ENCODE measurements around the gene SLC16A7. TPM values are rescaled to one million over a fixed set of nuclear protein-coding genes. Genes with fewer than 3 reads are reported as not detected.

The SLC16A7 gene
- total RNA-seq, 1 donor from 2014 or later: 25.0 TPM

DNA sequence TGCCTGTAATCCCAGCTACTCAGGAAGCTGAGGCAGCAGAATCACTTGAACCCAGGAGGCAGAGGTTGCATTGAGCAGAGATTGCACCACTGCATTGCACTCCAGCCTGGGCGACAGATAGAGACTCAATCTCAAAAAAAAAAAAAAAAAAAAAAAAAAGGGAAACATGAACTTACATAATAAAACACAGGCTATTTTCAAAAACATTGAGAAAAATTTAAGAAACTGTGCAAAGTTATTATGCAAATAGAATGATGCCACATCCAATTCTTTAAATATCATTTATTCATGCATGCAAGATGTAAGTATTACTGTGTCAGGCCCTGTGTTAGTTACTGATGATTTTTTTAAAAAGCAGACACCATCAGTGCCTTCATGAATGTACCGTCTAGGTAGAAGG, 20.0 kb upstream of the SLC16A7 start:
- peaks cover 18% of the 10 kb centered on the region for H3K27me3 Mint-ChIP-seq (ENCODE audit: low read depth)
- peaks cover 2% of the 10 kb centered on the region for H3K9me3 Mint-ChIP-seq (ENCODE audit: low read depth)
- no peak for DNase-seq (ENCODE audit: low spot score)
- no peaks in the 10 kb centered on the region for H3K36me3 Mint-ChIP-seq (ENCODE audit: low read depth)
- H3K4me3 Mint-ChIP-seq (ENCODE audit: unreplicated experiment): no peak overlapping the region
- TF ChIP-seq, protein P1, sequence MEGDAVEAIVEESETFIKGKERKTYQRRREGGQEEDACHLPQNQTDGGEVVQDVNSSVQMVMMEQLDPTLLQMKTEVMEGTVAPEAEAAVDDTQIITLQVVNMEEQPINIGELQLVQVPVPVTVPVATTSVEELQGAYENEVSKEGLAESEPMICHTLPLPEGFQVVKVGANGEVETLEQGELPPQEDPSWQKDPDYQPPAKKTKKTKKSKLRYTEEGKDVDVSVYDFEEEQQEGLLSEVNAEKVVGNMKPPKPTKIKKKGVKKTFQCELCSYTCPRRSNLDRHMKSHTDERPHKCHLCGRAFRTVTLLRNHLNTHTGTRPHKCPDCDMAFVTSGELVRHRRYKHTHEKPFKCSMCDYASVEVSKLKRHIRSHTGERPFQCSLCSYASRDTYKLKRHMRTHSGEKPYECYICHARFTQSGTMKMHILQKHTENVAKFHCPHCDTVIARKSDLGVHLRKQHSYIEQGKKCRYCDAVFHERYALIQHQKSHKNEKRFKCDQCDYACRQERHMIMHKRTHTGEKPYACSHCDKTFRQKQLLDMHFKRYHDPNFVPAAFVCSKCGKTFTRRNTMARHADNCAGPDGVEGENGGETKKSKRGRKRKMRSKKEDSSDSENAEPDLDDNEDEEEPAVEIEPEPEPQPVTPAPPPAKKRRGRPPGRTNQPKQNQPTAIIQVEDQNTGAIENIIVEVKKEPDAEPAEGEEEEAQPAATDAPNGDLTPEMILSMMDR (IDR thresholded peaks at IDR 0.05): no peak
- H3K27ac Mint-ChIP-seq (ENCODE audit: unreplicated experiment): no peak overlapping the region
- H3K4me1 Mint-ChIP-seq (ENCODE audit: low read depth): no peaks in the 10 kb centered on the region

DNA sequence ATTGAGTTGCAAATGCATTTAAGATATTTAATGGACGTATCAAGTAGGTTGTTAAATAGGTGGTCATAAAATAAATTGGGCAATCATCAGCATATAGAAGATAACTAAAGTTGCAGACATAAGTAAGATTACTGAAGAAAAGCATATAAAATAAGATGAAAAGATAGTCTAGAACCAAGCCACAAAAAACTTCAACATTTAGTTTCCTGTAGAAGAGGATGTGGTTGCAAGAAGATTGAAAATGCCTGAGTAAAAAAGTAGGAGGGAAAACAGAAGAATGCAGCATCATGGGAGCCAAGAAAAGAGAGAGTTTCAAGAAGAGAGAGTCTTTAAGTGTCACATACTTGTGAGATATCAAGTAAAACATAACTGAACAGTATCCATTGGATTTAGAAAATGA, 17.6 kb upstream of the SLC16A7 start:
- peaks cover 25% of the 10 kb centered on the region for H3K27me3 Mint-ChIP-seq (ENCODE audit: low read depth)
- no peaks in the 10 kb centered on the region for H3K4me1 Mint-ChIP-seq (ENCODE audit: low read depth)
- TF ChIP-seq, protein P1 (IDR thresholded peaks at IDR 0.05): no peak
- no peak overlapping the region for H3K4me3 Mint-ChIP-seq (ENCODE audit: unreplicated experiment)
- H3K9me3 Mint-ChIP-seq (ENCODE audit: low read depth): no peaks in the 10 kb centered on the region
- H3K27ac Mint-ChIP-seq (ENCODE audit: unreplicated experiment): no peak overlapping the region
- no peak for DNase-seq (ENCODE audit: low spot score)
- no peaks in the 10 kb centered on the region for H3K36me3 Mint-ChIP-seq (ENCODE audit: low read depth)

DNA sequence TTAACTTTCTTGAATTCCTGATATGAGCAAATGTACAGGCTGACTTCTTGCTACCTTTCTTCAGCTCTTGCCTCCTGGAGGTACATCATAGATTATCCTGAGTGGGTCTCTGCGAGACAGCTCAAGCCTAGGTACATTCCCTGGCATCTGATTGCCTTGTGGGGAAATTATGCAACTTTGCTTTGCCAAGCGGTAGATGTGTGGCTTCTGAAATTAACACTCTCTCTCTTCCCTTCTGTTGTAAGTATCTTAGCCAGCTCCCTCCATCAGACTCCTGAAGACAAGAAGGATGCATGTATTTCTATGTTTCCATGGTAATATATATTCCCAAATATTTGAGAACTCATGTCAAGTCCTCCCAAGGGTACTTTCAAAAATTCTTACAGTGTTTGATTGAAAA, 16.2 kb upstream of the SLC16A7 start:
- DNase-seq (ENCODE audit: low spot score): no peak
- TF ChIP-seq, protein P1 (IDR thresholded peaks at IDR 0.05): no peak
- Mint-ChIP-seq H3K27ac (ENCODE audit: unreplicated experiment) (no peak overlapping the region), H3K36me3 (ENCODE audit: low read depth) (no peaks in the 10 kb centered on the region), H3K9me3 (ENCODE audit: low read depth) (no peaks in the 10 kb centered on the region), H3K27me3 (ENCODE audit: low read depth) (peaks cover 25% of the 10 kb centered on the region), H3K4me1 (ENCODE audit: low read depth) (no peaks in the 10 kb centered on the region), H3K4me3 (ENCODE audit: unreplicated experiment) (no peak overlapping the region)

DNA sequence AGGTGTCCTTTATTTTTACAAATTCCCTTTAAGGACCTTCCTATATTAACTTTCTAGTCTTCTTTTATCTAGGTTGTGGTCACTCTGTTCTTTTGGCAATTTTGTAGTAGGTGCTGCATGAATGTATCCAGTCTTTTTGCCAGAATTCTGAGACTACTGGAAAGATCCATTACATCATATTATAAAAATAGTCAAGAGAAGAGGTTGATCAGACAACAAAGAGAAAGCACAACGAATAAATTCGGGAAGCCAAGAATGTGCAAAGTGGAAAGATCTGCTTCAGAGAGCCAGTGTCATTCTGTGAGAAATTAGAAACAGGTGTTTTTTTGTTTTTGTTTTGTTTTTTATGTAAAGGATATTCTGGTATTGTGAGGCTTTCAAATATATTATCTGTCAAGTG, 15.8 kb upstream of the SLC16A7 start:
- H3K4me1 Mint-ChIP-seq (ENCODE audit: low read depth): no peaks in the 10 kb centered on the region
- no peak overlapping the region for H3K27ac Mint-ChIP-seq (ENCODE audit: unreplicated experiment)
- no peak for DNase-seq (ENCODE audit: low spot score)
- H3K27me3 Mint-ChIP-seq (ENCODE audit: low read depth): peaks cover 27% of the 10 kb centered on the region
- no peaks in the 10 kb centered on the region for H3K9me3 Mint-ChIP-seq (ENCODE audit: low read depth)
- TF ChIP-seq, protein P1 (IDR thresholded peaks at IDR 0.05): no peak
- no peaks in the 10 kb centered on the region for H3K36me3 Mint-ChIP-seq (ENCODE audit: low read depth)
- no peak overlapping the region for H3K4me3 Mint-ChIP-seq (ENCODE audit: unreplicated experiment)

DNA sequence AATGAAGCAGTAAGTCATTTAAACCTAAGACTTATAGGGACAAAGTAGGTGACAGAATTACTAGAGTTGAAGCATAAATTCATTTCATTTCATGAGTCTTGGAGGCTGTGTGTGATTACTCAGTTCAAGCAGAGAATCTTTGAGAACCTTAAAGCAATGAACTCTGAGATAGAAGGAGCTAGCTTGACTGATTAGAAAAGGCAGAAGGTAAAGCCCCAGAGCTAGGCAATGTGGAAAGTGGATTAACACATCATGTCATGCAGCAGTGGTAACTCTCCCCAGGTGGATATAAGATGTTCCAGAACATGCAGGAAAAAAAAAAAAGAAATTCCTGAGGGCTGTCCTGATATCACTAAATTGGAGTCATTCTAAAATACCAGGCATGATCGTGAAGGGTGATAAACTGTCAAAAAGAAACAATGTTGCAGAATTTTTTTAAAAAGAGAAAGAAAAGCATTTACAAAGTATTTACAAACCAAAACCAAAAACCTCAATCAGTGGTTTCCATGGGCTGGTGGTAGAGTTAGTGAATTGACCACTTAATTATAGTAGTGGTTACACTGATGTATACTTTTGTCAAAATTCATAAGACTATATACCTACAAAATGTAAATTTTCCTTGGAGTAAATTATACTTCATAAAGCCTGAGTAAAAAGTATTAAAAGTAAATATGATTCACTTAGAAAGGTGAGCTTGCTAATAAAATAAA, 12.7 kb upstream of the SLC16A7 start:
- Mint-ChIP-seq H3K4me1 (ENCODE audit: low read depth) (no peaks in the 10 kb centered on the region), H3K36me3 (ENCODE audit: low read depth) (no peaks in the 10 kb centered on the region), H3K9me3 (ENCODE audit: low read depth) (no peaks in the 10 kb centered on the region), H3K4me3 (ENCODE audit: unreplicated experiment) (no peak overlapping the region), H3K27me3 (ENCODE audit: low read depth) (peaks cover 31% of the 10 kb centered on the region), H3K27ac (ENCODE audit: unreplicated experiment) (no peak overlapping the region)
- DNase-seq (ENCODE audit: low spot score): no peak
- TF ChIP-seq, protein P1 (IDR thresholded peaks at IDR 0.05): no peak

Data from chondrocyte (in vitro differentiated cells).